AG04449 (cell line): Measurements from ENCODE around the gene NAGS.
"Not testable (repeated sequence)": the region's sequence is repeated elsewhere in the genome, so short reads cannot be mapped to it uniquely, and the experiment has no call there.

Experiments
- CTCF ChIA-PET: fragments of 350-600 bp; formaldehyde crosslinking; extraction: SDS; loops from one replicate; lab custom pipeline; 2021; ENCODE audit warnings: antibody characterized with exemption; lab: Yijun Ruan, JAX
- POLR2A ChIA-PET: fragments of 400-600, 350-600 bp; formaldehyde crosslinking; extraction: SDS; loops from one replicate; lab custom pipeline; 2020; ENCODE audit warnings: antibody characterized with exemption, inconsistent platforms; lab: Yijun Ruan, JAX
- DNase-seq: peaks from one replicate; pipeline ENCODE4 v3.0.0-alpha.2; 2010; ENCODE audit warnings: low read depth, low spot score
- H3K4me3 ChIP-seq: 2 replicates; pipeline ENCODE4 v1.5.1; 2011; ENCODE audit warnings: low read depth, mild to moderate bottlenecking, control low read depth, low read length
- TF ChIP-seq, protein P1 (sequence below): IDR thresholded peaks from one replicate; pipeline ENCODE4 v1.5.1; 2011; ENCODE audit warnings: mild to moderate bottlenecking, moderate library complexity, low read length, control low read depth, inconsistent platforms; ENCODE audit not compliant: insufficient read depth; ENCODE audit errors: missing control alignments

NAGS gene

DNA sequence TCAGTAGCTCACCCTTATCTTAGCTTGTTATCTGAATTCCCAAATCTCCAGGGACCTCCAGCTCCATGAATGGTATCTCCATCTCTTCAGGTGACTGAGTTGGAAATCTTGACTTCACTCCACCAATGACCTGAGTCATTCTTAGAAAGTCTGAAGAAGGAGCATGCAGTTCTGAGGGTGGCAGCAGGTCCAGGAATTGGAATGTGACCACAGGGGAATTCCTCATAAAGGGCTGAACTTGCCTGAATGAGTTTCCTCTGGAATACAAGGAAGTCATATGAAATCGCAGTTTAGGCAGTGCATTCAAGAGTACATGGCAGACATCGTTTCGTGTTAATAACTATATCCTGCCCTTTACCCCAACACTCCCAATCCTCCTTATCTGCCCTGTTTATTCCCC is 38.1 kb upstream of the NAGS start:
- no peak overlapping the region for H3K4me3 ChIP-seq
- TF ChIP-seq, protein P1, sequence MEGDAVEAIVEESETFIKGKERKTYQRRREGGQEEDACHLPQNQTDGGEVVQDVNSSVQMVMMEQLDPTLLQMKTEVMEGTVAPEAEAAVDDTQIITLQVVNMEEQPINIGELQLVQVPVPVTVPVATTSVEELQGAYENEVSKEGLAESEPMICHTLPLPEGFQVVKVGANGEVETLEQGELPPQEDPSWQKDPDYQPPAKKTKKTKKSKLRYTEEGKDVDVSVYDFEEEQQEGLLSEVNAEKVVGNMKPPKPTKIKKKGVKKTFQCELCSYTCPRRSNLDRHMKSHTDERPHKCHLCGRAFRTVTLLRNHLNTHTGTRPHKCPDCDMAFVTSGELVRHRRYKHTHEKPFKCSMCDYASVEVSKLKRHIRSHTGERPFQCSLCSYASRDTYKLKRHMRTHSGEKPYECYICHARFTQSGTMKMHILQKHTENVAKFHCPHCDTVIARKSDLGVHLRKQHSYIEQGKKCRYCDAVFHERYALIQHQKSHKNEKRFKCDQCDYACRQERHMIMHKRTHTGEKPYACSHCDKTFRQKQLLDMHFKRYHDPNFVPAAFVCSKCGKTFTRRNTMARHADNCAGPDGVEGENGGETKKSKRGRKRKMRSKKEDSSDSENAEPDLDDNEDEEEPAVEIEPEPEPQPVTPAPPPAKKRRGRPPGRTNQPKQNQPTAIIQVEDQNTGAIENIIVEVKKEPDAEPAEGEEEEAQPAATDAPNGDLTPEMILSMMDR: no peak
- no peak for DNase-seq
- POLR2A ChIA-PET: no interaction called here
- CTCF ChIA-PET: interaction anchor here (4.1 kb wide), 1 partner anchor 23 kb away, joined by 35 read pairs; the partner anchor contains the start of gene PPY

DNA sequence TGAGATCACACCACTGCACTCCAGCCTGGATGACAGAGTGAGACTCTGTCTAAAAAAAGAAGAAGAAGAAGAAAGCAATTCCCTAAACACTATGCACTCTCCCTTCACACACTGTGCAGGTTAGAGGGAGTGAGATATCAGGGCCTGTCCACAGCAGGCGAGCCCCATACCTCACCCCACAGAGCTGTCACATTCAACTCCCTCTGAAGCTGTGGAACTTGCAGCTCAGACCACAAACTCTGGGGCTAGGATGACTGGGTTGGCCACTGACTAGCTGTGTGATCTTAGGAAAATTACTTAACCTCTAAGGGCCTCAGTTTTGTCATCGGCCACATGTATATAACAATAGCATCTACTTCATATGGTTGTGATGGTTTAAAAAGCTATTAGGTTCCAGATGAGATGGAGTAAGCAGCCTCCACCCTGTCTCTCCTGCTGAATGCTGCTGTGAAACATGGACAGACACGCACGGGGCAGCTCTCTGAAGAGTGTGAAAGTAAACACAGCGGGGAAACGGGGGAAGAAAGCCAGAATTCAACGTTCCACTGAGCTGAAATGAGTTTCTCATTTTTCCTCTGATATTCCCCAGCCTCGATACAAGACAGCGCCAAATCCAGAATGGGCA is 37.1 kb upstream of the NAGS start:
- POLR2A ChIA-PET: no interaction called here
- CTCF ChIA-PET: interaction anchor here (0.8 to 2.0 kb wide), 7 partner anchors 12 to 89 kb away, joined by 3 to 5 read pairs (median 3); partner anchors contain the start of gene PPY
- DNase-seq: no peak
- TF ChIP-seq, protein P1: no peak
- H3K4me3 ChIP-seq: no peak overlapping the region; the same call in 1 of the 2 replicates

DNA sequence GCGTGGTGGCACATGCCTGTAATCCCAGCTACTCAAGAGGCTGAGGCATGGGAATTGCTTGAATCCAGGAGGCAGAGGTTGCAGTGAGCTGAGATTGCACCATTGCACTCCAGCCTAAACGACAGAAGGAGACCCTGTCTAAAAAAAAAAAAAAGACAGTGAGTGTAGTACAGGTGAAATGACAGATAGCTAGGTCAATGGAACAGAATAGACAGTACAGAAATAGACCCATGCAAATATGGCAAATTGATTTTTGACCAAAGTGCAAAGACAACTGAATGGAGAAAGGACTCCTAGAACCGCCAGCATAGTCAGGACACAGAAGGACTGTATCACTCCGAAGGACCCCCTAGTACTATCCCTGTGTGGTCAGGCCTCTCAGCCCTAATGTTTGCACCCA is 34.1 kb upstream of the NAGS start:
- no peak for DNase-seq
- TF ChIP-seq, protein P1: no peak
- no peak overlapping the region for H3K4me3 ChIP-seq
- ChIA-PET POLR2A (no interaction called here), CTCF (interaction anchor here (1.7 to 1.8 kb wide), 2 partner anchors 26 to 60 kb away, joined by 5 to 11 read pairs; no protein-coding TSS in a partner anchor)

DNA sequence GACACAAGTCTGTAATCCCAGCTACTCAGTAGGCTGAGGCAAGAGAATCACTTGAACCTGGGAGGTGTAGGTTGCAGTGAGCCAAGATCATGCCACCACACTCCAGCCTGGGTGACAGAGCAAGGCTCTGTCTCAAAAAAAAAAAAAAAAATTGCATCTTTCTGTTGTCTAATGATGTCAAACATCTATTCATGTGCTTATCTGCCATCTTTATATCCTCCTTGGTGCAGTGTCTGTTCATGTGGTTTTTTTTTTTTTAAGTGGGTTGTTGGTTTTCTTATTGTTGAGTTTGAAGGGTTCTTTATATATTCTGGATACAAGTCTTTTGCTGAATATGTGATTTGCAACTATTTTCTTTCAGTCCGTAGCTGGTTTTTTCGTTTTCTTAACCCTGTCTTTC is 33.0 kb upstream of the NAGS start:
- DNase-seq, POLR2A ChIA-PET, H3K4me3 ChIP-seq: not testable (repeated sequence)
- CTCF ChIA-PET: interaction anchor here (0.9 to 1.9 kb wide), 7 partner anchors 10 to 62 kb away, joined by 3 to 6 read pairs (median 4); no protein-coding TSS in a partner anchor

DNA sequence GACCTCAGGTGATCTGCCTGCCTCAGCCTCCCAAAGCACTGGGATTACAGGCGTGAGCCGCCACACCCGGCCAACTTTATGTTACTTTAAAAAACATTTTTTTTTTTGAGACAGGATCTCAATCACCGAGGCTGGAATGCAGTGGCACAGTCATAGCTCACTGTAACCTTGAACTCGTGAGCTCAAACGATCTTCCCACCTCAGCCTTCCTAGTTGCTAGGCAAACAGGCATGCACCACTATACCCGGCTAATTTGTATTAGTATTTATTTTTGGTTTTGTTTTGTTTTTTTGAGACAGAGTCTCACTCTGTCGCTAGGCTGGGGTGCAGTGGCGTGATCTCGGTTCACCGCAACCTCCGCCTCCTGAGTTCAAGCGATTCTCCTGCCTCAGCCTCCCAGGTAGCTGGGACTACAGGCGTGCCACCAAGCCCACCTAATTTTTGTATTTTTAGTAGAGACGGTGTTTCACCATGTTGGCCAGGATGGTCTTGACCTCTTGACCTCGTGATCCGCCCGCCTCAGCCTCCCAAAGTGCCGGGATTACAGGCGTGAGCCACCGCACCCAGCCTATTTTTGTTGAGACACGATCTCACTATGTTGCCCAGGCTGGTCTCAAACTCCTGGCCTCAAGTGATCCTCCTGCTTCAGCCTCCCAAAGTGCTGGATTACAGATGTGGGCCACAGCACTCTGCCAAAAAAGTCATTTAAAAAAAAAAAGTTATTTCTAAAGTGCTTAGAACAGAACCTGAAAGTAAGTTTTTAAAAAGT is 31.8 kb upstream of the NAGS start:
- CTCF ChIA-PET: interaction anchor here (0.9 to 1.9 kb wide), 7 partner anchors 10 to 29 kb away, joined by 3 to 6 read pairs (median 4); no protein-coding TSS in a partner anchor
- POLR2A ChIA-PET, DNase-seq, H3K4me3 ChIP-seq: not testable (repeated sequence)

DNA sequence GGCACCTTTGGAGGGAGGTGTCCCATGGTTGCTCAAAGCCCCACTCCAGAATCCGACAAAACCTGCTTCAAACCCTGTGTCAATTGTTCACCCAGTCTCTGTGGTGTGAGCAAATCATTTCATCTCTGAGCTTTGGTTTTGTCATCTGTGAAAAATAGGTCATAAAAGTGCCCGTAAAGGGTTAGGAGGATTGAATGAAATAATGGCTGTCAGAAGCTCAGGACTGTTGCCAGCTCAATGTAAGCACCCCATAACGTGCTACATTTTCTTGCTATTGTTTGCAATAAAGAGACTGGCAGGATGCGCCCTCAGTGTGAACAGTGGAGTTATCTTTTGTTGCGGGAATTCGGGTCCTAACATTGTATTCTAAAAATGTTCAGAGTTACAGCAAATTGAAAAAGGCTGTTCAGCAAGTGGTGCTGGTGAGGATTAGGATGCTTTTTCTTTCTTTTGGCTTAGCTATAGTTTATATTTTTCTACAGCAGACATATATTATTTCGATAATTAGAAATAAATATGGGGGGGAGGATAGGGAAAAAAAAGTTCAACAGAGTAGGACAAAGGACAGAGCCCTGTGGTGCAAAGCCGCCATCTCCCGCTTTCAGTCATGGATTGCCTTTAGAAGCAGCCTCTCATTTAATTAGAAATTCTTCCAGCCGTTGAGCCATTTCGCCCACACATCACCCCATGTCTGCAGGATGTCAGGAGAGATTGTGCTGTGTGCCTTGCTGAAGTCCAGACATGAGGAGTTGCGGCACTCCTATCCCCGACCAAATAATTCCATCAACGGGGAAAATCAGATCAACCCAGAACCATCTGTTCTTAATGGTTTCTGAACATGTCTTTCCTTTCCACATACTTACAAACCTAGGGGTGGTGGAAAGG is 29.8 kb upstream of the NAGS start:
- DNase-seq: no peak
- POLR2A ChIA-PET: no interaction called here
- no peak overlapping the region for H3K4me3 ChIP-seq
- TF ChIP-seq, protein P1: no peak
- CTCF ChIA-PET: interaction anchor here (0.8 to 2.0 kb wide), 5 partner anchors 8 to 60 kb away, joined by 3 to 9 read pairs (median 3); no protein-coding TSS in a partner anchor
